Activated CD4-positive, alpha-beta memory T cell treated with anti-CD3 and anti-CD28 coated beads, Interleukin-2, amount 10 ng/mL, durations not matched to agents 7 days and 5 days (primary cell): ENCODE data around the gene UBASH3B. TPM values are rescaled to one million over a fixed set of nuclear protein-coding genes. Genes with fewer than 3 reads are reported as not detected.
A peak's percentile ranks its signal among the peaks of the same experiment; 100 is the strongest.
"Not testable (repeated sequence)": the region's sequence is repeated elsewhere in the genome, so short reads cannot be mapped to it uniquely, and the experiment has no call there.

ENCODE experiments used
- CTCF ChIA-PET: fragments of 350-600 bp; sonication (Branson Sonifier 250); formaldehyde crosslinking; loops from one replicate; lab custom pipeline; 2021; ENCODE audit warnings: antibody characterized with exemption, inconsistent platforms; lab: Charles Lee
- POLR2A ChIA-PET: fragments of 350-600 bp; sonication (Branson Sonifier 250); formaldehyde crosslinking; loops from one replicate; lab custom pipeline; 2021; ENCODE audit warnings: antibody characterized with exemption; lab: Charles Lee
- DNase-seq: peaks from one replicate; pipeline ENCODE4 v3.0.0-alpha.2; 2020
- H3K27ac Mint-ChIP-seq: one replicate; pipeline ENCODE4 v1.8.0; 2021; ENCODE audit warnings: mild to moderate bottlenecking, mixed read lengths
- H3K27me3 Mint-ChIP-seq: one replicate; pipeline ENCODE4 v1.8.0; 2021; ENCODE audit warnings: mixed read lengths
- H3K36me3 Mint-ChIP-seq: one replicate; pipeline ENCODE4 v1.8.0; 2021; ENCODE audit warnings: low read depth, mixed read lengths
- H3K4me1 Mint-ChIP-seq: one replicate; pipeline ENCODE4 v1.8.0; 2021; ENCODE audit warnings: mixed read lengths
- H3K4me3 Mint-ChIP-seq: one replicate; pipeline ENCODE4 v1.8.0; 2021; ENCODE audit warnings: mild to moderate bottlenecking, mixed read lengths
- H3K9me3 Mint-ChIP-seq: one replicate; pipeline ENCODE4 v1.8.0; 2021; ENCODE audit warnings: mixed read lengths
- total RNA-seq, 2 experiments: library from RNA; stranded (reverse); gene quantifications; one replicate each; pipeline ENCODE4 v1.2.3, GENCODE V29; 2021

Gene UBASH3B
- total RNA-seq, 2 experiments from 2014 or later: 18.4 to 20.9 TPM

GRCh38 chr11:122862091-122862490 is 206.6 kb downstream of the UBASH3B start:
- Mint-ChIP-seq H3K27ac (no peak overlapping the region), H3K4me3 (no peak overlapping the region), H3K4me1 (no peaks in the 10 kb centered on the region), H3K36me3 (no peaks in the 10 kb centered on the region), H3K9me3 (no peaks in the 10 kb centered on the region), H3K27me3 (peaks cover 44% of the 10 kb centered on the region)
- DNase-seq: no peak
- ChIA-PET POLR2A (no interaction called here), CTCF (interaction anchor here (3.0 to 5.9 kb wide), 3 partner anchors 8 to 160 kb away, joined by 13 to 106 read pairs (median 61); no protein-coding TSS in a partner anchor)

GRCh38 chr11:122863154-122863553 is 207.6 kb downstream of the UBASH3B start:
- H3K4me1 Mint-ChIP-seq, H3K36me3 Mint-ChIP-seq, DNase-seq, H3K27ac Mint-ChIP-seq, POLR2A ChIA-PET, H3K4me3 Mint-ChIP-seq, H3K9me3 Mint-ChIP-seq: not testable (repeated sequence)
- peaks cover 46% of the 10 kb centered on the region for H3K27me3 Mint-ChIP-seq
- CTCF ChIA-PET: interaction anchor here (0.6 to 5.9 kb wide), 11 partner anchors 9 to 283 kb away, joined by 3 to 106 read pairs (median 4); no protein-coding TSS in a partner anchor

GRCh38 chr11:122863704-122864326 is 208.3 kb downstream of the UBASH3B start:
- ChIA-PET CTCF (interaction anchor here (0.7 to 5.9 kb wide), 15 partner anchors 10 to 283 kb away, joined by 3 to 106 read pairs (median 4); partner anchors contain the start of gene CRTAM), POLR2A (interaction anchor here (0.7 to 0.9 kb wide), 2 partner anchors 12 to 20 kb away, joined by 3 to 4 read pairs; no protein-coding TSS in a partner anchor)
- Mint-ChIP-seq H3K27me3 (peaks cover 44% of the 10 kb centered on the region), H3K36me3 (no peaks in the 10 kb centered on the region), H3K4me3 (no peak overlapping the region), H3K27ac (no peak overlapping the region), H3K9me3 (no peaks in the 10 kb centered on the region), H3K4me1 (no peaks in the 10 kb centered on the region)
- peak; percentile 49 for DNase-seq

Other genes starting within 250 kb of the UBASH3B start
- under 1 TPM in 1 of 2 experiments, not detected in 1; 0.15 TPM for gene CRTAM, start 182.8 kb downstream of the UBASH3B start, total RNA-seq
- gene JHY, start 227.0 kb downstream of the UBASH3B start, total RNA-seq: 1 to 10 TPM; 1.7 to 2.1 TPM